IMR-90 (cell line): ENCODE results near the gene SEMA4B. TPM values are rescaled to one million over a fixed set of nuclear protein-coding genes. Genes with fewer than 3 reads are reported as not detected.
A peak's percentile ranks its signal among the peaks of the same experiment; 100 is the strongest.

Source experiments
- ATAC-seq: fragments of 200-7000 bp; cut with Tn5 transposase; 2 replicates; pipeline ENCODE4 v1.9.1; 2020; ENCODE audit warnings: low read depth, mild to moderate bottlenecking, moderate library complexity
- BruUV-seq: library from RNA; stranded (reverse); fragments of 400-500 nt; replicated peaks from 2 replicates; lab custom pipeline; 2021; lab: Mats Ljungman, UMichigan
- CTCF ChIA-PET: fragments of 300-600 bp; formaldehyde crosslinking; extraction: SDS; loops from one replicate; lab custom pipeline; 2021; ENCODE audit warnings: antibody characterized with exemption; lab: Yijun Ruan, JAX
- POLR2A ChIA-PET: fragments of 300-600 bp; sonication (Branson Sonifier 250); formaldehyde crosslinking; loops from one replicate; lab custom pipeline; 2022; ENCODE audit warnings: antibody characterized with exemption; ENCODE audit not compliant: unreplicated experiment; lab: Charles Lee
- DNase-seq: peaks from one replicate; pipeline ENCODE4 v3.0.0; 2013
- H2AFZ ChIP-seq: replicated peaks from 2 replicates; pipeline ENCODE3; 2013; ENCODE audit warnings: low read length, mild to moderate bottlenecking; ENCODE audit not compliant: poor library complexity
- H2AK5ac ChIP-seq: 2 replicates; pipeline ENCODE4 v1.6.1; 2013; ENCODE audit warnings: low read depth, low read length, inconsistent platforms
- H2AK9ac ChIP-seq: replicated peaks from 2 replicates; pipeline ENCODE3; 2013; ENCODE audit warnings: mild to moderate bottlenecking, low read depth, low read length, moderate library complexity; ENCODE audit not compliant: poor library complexity
- H2BK120ac ChIP-seq: 2 replicates; pipeline ENCODE4 v1.6.1; 2013; ENCODE audit warnings: low read depth, low read length, inconsistent platforms
- H2BK15ac ChIP-seq: 3 replicates; pipeline ENCODE4 v1.6.1; 2013; ENCODE audit warnings: low read depth, low read length, inconsistent platforms
- H2BK20ac ChIP-seq: 2 replicates; pipeline ENCODE4 v1.6.1; 2013; ENCODE audit warnings: low read depth, mild to moderate bottlenecking, inconsistent platforms, low read length, moderate library complexity
- H2BK5ac ChIP-seq: 2 replicates; pipeline ENCODE4 v1.6.1; 2013; ENCODE audit warnings: mild to moderate bottlenecking, low read depth, low read length, inconsistent platforms; ENCODE audit not compliant: poor library complexity, severe bottlenecking
- H3K14ac ChIP-seq: replicated peaks from 2 replicates; pipeline ENCODE4 v1.6.1; 2013; ENCODE audit warnings: low read depth, low read length, inconsistent platforms
- H3K18ac ChIP-seq: 2 replicates; pipeline ENCODE4 v1.6.1; 2013; ENCODE audit warnings: low read depth, low read length, control low read depth
- H3K23ac ChIP-seq: 2 replicates; pipeline ENCODE4 v1.6.1; 2013; ENCODE audit warnings: low read depth, low read length, inconsistent platforms
- H3K27ac ChIP-seq: 2 replicates; pipeline ENCODE4 v1.5.1; 2013; ENCODE audit warnings: mild to moderate bottlenecking, control low read depth, low read length; ENCODE audit not compliant: insufficient read depth
- H3K27me3 ChIP-seq: 2 replicates; pipeline ENCODE4 v1.6.1; 2013; ENCODE audit warnings: low read length; ENCODE audit not compliant: control insufficient read depth, insufficient read depth
- H3K36me3 ChIP-seq: 2 replicates; pipeline ENCODE4 v1.6.1; 2013; ENCODE audit warnings: low read length, mixed read lengths; ENCODE audit not compliant: control insufficient read depth, insufficient read depth
- H3K4ac ChIP-seq: 2 replicates; pipeline ENCODE4 v1.6.1; 2013; ENCODE audit warnings: low read depth, low read length, inconsistent platforms
- H3K4me1 ChIP-seq: 2 replicates; pipeline ENCODE4 v1.6.1; 2013; ENCODE audit warnings: low read length, mixed read lengths; ENCODE audit not compliant: control insufficient read depth, insufficient read depth
- H3K4me2 ChIP-seq: 2 replicates; pipeline ENCODE4 v1.6.1; 2013; ENCODE audit warnings: low read depth, mild to moderate bottlenecking, control low read depth, low read length, moderate library complexity
- H3K4me3 ChIP-seq: 2 replicates; pipeline ENCODE4 v1.5.1; 2013; ENCODE audit warnings: low read depth, mild to moderate bottlenecking, control low read depth, low read length, moderate library complexity; ENCODE audit not compliant: insufficient read depth
- H3K56ac ChIP-seq: 2 replicates; pipeline ENCODE4 v1.6.1; 2013; ENCODE audit warnings: low read length, inconsistent platforms; ENCODE audit not compliant: insufficient read depth; ENCODE audit errors: extremely low read depth
- H3K79me1 ChIP-seq, 2 experiments: 2 replicates each; pipeline ENCODE4 v1.6.1; 2013; ENCODE audit warnings: low read length in 2 of 2, inconsistent platforms in 1 of 2, low read depth in 1 of 2
- H3K9ac ChIP-seq: 2 replicates; pipeline ENCODE4 v1.6.1; 2013; ENCODE audit warnings: low read depth, low read length, control low read depth
- H3K9me1 ChIP-seq: 2 replicates; pipeline ENCODE4 v1.6.1; 2013; ENCODE audit warnings: low read length, inconsistent platforms; ENCODE audit not compliant: insufficient read depth
- H3K9me3 ChIP-seq: 2 replicates; pipeline ENCODE4 v1.6.1; 2013; ENCODE audit warnings: low read length; ENCODE audit not compliant: control insufficient read depth, insufficient read depth
- H4K20me1 ChIP-seq: 2 replicates; pipeline ENCODE4 v1.6.1; 2013; ENCODE audit warnings: low read length, inconsistent platforms; ENCODE audit not compliant: insufficient read depth
- H4K5ac ChIP-seq: 2 replicates; pipeline ENCODE4 v1.6.1; 2013; ENCODE audit warnings: mild to moderate bottlenecking, low read depth, low read length, control low read depth
- H4K8ac ChIP-seq, 2 experiments: 2 replicates each; pipeline ENCODE4 v1.6.1; 2013; ENCODE audit warnings: low read depth in 2 of 2, low read length in 2 of 2, control low read depth in 1 of 2, inconsistent platforms in 1 of 2
- H4K91ac ChIP-seq: 2 replicates; pipeline ENCODE4 v1.6.1; 2013; ENCODE audit warnings: low read depth, low read length, inconsistent platforms; ENCODE audit not compliant: insufficient read depth
- RAD21 ChIP-seq: IDR thresholded peaks from 2 replicates; pipeline ENCODE4 v1.6.1; 2012; ENCODE audit warnings: low read length, improper control_type of control experiment
- WGBS, 2 experiments: methylation state at CpG; one replicate each; pipeline versions ENCODE4 v1.1.5 to v1.1.7; 2013; ENCODE audit warnings: missing lambda C conversion rate in 2 of 2; ENCODE audit not compliant: insufficient read length in 1 of 2; ENCODE audit errors: extremely low coverage in 2 of 2; 5-methylcytosine and 5-hydroxymethylcytosine counted together
- dilution Hi-C: fragments of 300-500 bp; cut with HindIII; formaldehyde crosslinking; loops from one replicate; pipeline ENCODE4 v1.14.3; 2018; ENCODE audit warnings: low sequenced_read_pairs; ENCODE audit not compliant: unreplicated experiment
- in situ Hi-C: fragments of 300-500 bp; cut with MboI; formaldehyde crosslinking; loops from 3 replicates; pipeline ENCODE4 v1.14.3; 2019; ENCODE audit warnings: low sequenced_read_pairs, inconsistent platforms, mixed read lengths
- intact Hi-C: fragments of 100-400 bp; cut with micrococcal nuclease; formaldehyde crosslinking; loops from 2 replicates; pipeline ENCODE4 v1.10.0; 2022
- polyA plus RNA-seq, 3 experiments: library from polyadenylated mRNA; depleted of rRNA; stranded (reverse); fragments of >200 nt; gene quantifications; 2 replicates each; pipeline ENCODE4 v1.2.3, GENCODE V29; 2012; ENCODE audit warnings: low replicate concordance in 1 of 3
- total RNA-seq: library from RNA; depleted of rRNA; stranded (reverse); fragments of >200 nt; gene quantifications from 2 replicates; pipeline ENCODE4 v1.2.3, GENCODE V29; 2012
- TF ChIP-seq, protein P1 (sequence below): fragments of 150-350 bp; IDR thresholded peaks from 2 replicates; pipeline ENCODE4 v1.6.1; 2017; ENCODE audit warnings: mild to moderate bottlenecking, antibody characterized with exemption, low read length, low read depth

Gene SEMA4B
- total and polyA plus RNA-seq, 2 of the 4 experiments (the other 2 are of a cell fraction), result 5.0 to 22.5 TPM

DNA sequence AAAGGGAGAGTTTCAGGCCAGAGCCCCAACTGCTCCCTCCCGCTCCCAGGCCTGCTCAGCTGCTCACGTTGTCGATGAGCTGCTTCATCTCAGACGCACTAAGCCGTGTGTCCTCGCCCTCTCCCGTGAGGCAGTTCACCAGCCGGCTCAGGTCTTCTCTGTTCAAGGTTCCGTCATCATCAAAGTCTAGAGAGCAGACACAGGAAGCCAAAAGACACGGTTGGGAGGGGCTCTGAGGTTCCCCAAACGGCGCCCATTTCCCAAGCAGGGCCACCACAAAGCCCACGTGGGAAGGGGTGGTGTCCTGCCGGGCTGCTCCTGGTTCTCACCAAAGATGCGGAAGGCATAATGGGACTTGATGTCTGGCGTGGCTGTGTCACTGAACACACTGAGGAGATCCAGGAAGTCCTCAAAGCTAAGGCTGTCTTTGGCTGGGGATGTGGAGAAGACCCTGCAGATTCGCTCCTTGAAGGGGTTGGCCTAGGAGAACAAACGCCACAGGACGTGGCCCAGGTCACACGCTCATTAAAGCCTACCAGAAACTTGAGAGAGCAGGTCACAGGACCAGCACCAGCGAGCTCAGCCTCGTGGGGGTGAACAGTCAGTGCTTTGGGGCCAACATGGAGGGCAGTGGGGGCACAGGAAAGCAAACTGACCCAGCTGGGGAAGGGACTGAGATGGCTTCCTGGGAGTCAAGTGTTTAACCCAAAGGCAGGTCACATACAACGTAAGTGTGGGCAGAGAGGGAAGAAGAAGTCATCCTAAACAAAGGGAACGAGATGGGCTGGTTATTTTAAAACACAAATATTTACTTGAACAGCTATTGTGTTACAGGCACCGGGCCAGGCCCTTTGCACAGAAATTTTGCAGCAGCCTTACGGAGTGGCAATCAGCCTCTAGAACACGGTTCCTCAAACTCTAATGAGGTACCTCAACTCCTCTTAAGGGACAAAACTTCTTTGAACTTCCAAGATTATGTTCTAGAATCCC is 30.2 kb downstream of the SEMA4B start (continued):
- TF ChIP-seq, protein P1, sequence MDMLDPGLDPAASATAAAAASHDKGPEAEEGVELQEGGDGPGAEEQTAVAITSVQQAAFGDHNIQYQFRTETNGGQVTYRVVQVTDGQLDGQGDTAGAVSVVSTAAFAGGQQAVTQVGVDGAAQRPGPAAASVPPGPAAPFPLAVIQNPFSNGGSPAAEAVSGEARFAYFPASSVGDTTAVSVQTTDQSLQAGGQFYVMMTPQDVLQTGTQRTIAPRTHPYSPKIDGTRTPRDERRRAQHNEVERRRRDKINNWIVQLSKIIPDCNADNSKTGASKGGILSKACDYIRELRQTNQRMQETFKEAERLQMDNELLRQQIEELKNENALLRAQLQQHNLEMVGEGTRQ, result no peak

DNA sequence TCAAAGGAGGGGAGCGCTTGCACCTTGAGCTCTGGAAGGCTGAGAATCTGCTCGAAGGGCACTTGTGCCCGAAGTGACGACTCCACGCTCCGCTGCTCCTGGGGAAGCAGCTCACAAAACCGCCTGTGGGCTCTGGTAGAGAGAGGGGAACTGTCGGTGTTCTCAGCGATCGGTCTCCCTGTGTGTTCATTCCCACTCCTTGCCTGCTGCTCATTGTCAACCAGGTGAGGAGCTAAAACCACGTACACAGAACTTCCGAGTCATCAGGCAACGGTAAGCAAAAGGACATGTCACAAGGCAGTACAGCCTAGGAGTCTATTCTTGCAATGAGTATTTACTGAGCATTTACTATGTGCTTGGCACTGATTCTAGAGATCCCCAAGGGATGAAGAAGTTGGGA is 31.1 kb downstream of the SEMA4B start:
- Histone ChIP-seq H3K56ac (no peak overlapping the region), H2BK5ac (no peak overlapping the region), H4K5ac (no peak overlapping the region), H3K4me1 (peaks cover 4% of the 10 kb centered on the region), H4K20me1 (0 out of 2 replicates have a peak, but pooled peaks cover 7% of the 10 kb centered on the region), H3K36me3 (peaks cover 42% of the 10 kb centered on the region), H3K9ac (no peak overlapping the region), H3K27me3 (no peaks in the 10 kb centered on the region), H2BK120ac (no peak overlapping the region), H3K18ac (no peak overlapping the region), H3K27ac (no peak overlapping the region), H2AFZ (no peak overlapping the region), H2BK15ac (no peak overlapping the region), H3K4ac (no peak overlapping the region), H3K9me1 (peaks cover 18% of the 10 kb centered on the region), H2BK20ac (no peak overlapping the region), H3K79me1 (peaks cover 19 to 45% of the 10 kb centered on the region in 2 experiments), H2AK5ac (peak overlapping the region; percentile 9; the same call in 1 of the 2 replicates), H2AK9ac (peak overlapping the region; percentile 20), H3K4me2 (no peak overlapping the region; the same call in 1 of the 2 replicates), H3K23ac (no peak overlapping the region), H3K9me3 (no peaks in the 10 kb centered on the region), H3K14ac (0 out of 2 replicates have a peak overlapping the region, but pooled peaks have one; percentile 35), H4K8ac (no peak overlapping the region), H3K4me3 (no peak overlapping the region), H4K91ac (no peak overlapping the region)
- TF ChIP-seq RAD21, result no peak
- POLR2A ChIA-PET, result no interaction called here
- 87% methylated on average over 5 of the region's 13 CpGs; no CpG with 5 or more reads in 1 of the 2 experiments for WGBS, 2 experiments
- intact Hi-C loops, result loop anchor here (5.0 kb wide), 1 partner anchor 340 kb away; the partner anchor contains the start of gene AP3S2
- in situ Hi-C loops, result no loop called here
- BruUV-seq, result no TSS peak
- dilution Hi-C loops, result no loop called here
- CTCF ChIA-PET, result interaction anchor here (2.4 kb wide), 1 partner anchor 11 kb away, joined by 11 read pairs; no protein-coding TSS in a partner anchor
- DNase-seq (no peak), ATAC-seq (no peak)
